Subcutaneous adipose tissue (tissue), 4 donors: ENCODE data around the gene CASKIN1. TPM values are rescaled to one million over a fixed set of nuclear protein-coding genes. Genes with fewer than 3 reads are reported as not detected.

Experiments used
- total RNA-seq, 4 donors: library from RNA; depleted of rRNA; stranded (reverse); fragments of >200 nt; gene quantifications; one replicate each; pipeline ENCODE4 v1.1.0, GENCODE V29; 2016
- TF ChIP-seq, protein P1 (sequence below): fragments of 450-650 bp; IDR thresholded peaks from one replicate; pipeline ENCODE4 v1.5.1; 2016; ENCODE audit warnings: low read depth, mild to moderate bottlenecking, control low read depth, antibody characterized with exemption, moderate library complexity

CASKIN1 gene
- total RNA-seq, 4 donors from 2014 or later: not detected

- TF ChIP-seq, protein P1, sequence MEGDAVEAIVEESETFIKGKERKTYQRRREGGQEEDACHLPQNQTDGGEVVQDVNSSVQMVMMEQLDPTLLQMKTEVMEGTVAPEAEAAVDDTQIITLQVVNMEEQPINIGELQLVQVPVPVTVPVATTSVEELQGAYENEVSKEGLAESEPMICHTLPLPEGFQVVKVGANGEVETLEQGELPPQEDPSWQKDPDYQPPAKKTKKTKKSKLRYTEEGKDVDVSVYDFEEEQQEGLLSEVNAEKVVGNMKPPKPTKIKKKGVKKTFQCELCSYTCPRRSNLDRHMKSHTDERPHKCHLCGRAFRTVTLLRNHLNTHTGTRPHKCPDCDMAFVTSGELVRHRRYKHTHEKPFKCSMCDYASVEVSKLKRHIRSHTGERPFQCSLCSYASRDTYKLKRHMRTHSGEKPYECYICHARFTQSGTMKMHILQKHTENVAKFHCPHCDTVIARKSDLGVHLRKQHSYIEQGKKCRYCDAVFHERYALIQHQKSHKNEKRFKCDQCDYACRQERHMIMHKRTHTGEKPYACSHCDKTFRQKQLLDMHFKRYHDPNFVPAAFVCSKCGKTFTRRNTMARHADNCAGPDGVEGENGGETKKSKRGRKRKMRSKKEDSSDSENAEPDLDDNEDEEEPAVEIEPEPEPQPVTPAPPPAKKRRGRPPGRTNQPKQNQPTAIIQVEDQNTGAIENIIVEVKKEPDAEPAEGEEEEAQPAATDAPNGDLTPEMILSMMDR: no peak
These were observed 27.0 kb upstream of the CASKIN1 start, which contains the start of gene E4F1 for GRCh38 chr16:2223221-2223941. Gene E4F1 (plus strand): TSS chr16:2223591. CDS start chr16:2223614, 23 bp downstream.

DNA sequence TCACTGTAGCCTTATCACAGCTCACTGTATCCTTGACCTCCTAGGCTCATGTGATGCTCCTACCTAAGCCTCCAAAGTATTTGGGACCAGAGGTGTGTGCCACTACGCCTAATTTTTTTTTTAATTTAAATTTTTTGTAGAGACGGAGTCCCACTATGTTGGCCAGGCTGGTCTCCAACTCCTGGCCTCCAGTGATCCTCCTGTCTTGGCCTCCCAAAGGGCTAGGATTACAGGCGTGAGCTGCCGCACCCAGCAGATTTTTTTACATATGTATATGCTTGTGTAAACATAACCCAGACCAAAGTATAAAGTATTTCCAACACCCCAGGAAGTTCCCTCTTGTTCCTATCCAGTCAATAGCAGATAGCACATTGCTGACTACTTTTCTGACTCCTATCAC lies 19.9 kb upstream of the CASKIN1 start:
- TF ChIP-seq, protein P1: no peak

GRCh38 chr16:2214719-2214968 lies 18.2 kb upstream of the CASKIN1 start, which contains the start of gene PGP:
Gene PGP (minus strand): TSS chr16:2214840. CDS start chr16:2214777, 63 bp downstream.
- TF ChIP-seq, protein P1: no peak

- TF ChIP-seq, protein P1: no peak
These were observed 17.7 kb upstream of the CASKIN1 start for GRCh38 chr16:2213817-2214718.

DNA sequence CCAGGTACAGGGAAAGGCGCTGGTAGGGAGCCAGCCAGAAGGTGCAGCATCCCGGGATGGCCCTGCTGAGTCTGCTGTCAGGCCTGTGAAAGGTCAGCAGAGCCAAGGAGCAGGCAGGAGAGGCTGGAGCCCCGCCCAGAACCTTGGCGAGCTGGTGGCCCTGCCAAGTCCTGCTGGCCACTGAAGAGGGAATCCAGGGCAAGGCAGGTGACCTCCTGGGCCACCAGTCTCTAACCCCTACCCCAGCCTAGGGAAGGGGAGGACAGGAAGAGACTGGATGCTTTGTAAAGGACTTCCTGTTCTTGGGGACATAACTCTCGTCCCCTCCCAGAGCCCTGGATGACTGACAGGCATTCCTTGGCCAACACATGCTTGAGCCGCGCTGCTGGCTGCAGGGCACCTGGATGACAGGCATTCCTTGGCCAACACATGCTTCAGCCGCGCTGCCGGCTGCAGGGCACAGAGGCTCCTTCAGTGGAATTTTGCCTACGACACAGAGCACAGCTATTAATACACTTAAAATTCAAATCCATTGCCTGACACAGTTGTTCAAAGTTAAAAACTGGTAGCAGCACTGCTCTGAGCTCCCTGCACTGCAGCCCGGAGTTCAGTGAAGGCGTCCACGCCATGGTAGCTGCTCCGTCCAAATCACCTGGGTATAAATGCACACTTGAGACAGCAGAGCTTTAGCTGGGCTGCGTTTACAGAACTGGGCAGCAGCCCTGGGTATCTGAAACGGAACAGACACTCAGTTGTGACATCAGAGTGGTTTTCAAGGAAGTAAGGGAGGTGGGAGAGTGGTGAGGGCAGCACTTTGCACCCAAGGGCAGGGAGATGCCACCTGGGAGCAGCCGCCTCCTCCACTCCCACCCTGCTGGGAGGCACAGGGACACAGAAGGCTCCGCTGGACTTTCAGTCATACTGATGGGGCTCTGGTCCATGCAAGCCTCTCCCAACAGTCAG lies 16.2 kb upstream of the CASKIN1 start:
- TF ChIP-seq, protein P1: no peak

GRCh38 chr16:2211923-2212347 lies 15.5 kb upstream of the CASKIN1 start:
- TF ChIP-seq, protein P1: no peak
